NCI-H1436 (cell line): Measurements from ENCODE around the gene ACSM6.

Experiments
- DNase-seq: peaks from one replicate; lab custom pipeline; 2025; lab: John Stamatoyannopoulos, UW

ACSM6 gene

DNA sequence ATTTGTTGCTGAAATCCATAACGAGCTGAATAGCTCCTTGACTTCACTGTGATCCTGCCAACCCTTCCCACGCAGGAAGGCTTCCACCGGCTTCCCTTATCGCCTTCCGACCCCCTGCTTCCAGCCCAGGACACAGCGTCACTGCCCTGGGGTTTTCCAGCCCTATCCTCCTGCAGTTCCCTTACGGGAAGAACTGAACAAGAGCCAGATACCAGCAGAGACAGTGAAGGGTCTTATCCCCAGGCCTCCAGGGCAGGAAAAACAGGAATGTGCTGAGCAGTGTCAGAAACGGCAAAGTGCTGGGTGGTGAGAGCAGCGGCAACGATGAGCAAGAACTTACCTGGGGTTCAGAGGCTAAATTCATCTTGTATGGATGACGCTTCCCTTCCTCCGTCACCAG lies 74.4 kb downstream of the ACSM6 start:
- DNase-seq: no peak

GRCh38 chr10:95273393-95274312 lies 79.6 kb downstream of the ACSM6 start:
- no peak for DNase-seq

DNA sequence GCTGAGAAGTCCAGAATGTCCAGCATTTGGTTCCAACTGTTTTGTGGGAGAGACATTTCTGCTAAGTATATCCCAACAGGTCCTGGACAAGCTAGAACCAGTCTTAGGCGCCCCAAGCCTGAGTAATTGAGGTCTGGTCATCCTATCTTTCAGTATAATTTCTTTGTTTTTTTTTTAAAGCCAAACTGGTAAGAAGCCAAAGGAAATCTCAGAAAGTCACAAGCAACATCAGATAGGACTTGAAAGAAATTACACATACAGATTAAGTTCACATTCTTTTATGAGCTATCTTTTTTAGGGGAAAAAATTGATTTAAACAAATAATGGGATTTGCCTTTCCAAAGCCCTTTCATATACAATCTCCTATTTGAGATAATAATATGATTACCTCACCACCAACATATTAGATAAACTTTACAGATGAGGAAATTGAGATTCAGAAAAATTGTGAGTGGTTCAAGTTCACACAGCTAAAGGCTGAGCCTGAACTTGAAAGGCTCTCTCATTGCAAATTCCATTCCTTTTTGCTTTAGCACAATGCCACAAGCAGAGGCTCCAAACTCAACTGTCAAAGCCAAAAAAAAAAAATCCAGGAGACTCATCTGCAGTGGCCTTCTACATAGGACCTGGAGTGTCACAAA lies 81.8 kb downstream of the ACSM6 start:
- DNase-seq: no peak

DNA sequence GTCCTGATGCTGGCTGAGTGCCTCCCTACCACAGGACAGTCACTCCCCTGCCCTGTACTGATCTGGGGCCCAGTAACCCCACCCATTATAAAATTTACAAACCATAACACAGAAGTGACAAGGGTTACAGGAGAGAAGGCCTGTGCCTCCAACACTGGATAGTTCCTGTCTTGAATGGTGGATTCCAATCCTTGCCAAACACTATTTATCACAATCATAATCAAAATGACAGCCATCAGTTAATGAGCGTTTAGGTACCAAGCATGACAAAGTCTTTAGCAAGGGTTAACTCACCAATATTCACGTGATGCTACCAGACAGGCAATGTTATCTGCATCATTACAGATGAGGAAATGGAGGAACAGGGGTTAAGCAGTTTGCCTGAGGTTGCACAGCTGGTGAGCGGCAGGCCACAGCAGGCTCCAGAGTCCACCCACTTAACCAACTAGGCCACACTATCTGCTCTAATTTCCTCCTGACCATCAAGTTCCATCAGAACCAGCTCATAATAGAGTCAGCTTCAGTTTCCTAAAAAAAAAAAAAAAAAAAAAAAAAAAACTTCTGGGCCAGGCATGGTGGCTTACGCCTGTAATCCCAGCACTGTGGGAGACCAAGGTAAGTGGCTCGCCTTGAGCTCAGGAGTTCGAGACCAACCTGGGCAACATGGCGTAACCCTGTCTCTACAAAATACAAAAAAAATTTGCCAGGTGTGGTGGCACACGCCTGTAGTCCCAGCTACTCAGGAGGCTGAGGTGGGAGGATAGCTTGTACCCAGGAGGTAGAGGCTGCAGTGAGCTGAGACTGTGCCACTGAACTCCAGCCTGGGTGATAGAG lies 82.5 kb downstream of the ACSM6 start:
- DNase-seq: no peak

DNA sequence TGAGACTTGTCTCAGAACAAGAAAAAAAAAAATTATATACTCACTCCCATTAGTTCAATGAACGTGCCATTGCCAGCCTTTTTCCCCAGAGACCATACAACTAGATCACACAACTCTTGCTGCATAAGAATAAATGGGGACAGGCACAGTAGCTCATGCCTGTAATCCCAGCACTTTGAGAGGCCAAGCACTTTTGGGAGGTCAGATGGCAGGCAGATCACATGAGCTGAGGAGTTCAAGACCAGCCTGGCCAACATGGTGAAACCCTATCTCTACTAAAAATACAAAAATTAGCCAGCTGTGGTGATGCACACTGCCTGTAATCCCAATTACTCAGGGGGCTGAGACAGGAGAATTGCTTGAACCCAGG lies 83.1 kb downstream of the ACSM6 start:
- DNase-seq: no peak

DNA sequence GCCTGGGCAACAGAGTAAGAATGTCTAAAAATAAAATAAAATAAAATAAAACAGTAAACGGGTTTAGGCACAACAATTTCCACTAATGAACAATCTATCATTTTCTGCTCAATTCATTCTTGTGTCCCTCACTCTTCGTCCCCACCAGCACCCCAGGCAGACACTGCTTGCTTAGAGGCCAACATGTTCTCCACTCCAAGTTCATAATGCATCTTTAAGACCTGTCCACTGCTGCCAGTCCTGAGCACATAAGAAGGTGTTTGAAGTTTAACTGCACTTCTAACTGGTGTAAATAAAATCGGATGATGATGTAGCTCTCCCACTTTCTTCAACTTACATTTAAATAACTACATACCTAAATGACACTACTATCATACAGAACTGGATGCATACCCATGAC lies 83.6 kb downstream of the ACSM6 start:
- DNase-seq: no peak
